Activated CD4-positive, alpha-beta T cell treated with anti-CD3 and anti-CD28 coated beads, Interleukin-2, amount 50 U/mL, for 48 hours (primary cell): ENCODE measurements around the gene ADRM1.
A peak's percentile ranks its signal among the peaks of the same experiment; 100 is the strongest.

Source experiments
- DNase-seq, 2 experiments: peaks; one replicate each; pipeline ENCODE4 v3.0.0-alpha.2; 2020

ADRM1 gene

GRCh38 chr20:62299666-62300236, 3.0 kb upstream of the ADRM1 start:
- DNase-seq: no peak

DNA sequence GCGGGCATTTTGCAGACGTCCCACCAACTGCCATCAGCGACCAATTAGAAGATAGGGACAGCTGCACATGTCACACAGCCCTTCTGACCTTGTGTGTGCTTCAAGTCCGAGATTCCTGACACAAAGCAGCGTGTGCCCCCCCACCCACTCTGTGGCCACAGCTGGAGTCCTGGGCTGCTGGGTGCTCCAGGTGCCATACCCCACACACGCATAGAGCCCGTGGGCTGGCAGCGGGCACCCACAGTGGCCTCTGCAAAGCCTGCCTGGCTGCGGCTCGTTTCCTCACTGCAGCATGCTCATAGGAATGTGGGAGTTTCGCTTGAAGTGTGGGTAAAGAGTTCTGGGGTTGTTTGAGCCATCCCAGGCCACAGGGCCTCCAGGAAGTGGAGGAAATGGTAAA, 2.5 kb upstream of the ADRM1 start:
- DNase-seq: no peak

DNA sequence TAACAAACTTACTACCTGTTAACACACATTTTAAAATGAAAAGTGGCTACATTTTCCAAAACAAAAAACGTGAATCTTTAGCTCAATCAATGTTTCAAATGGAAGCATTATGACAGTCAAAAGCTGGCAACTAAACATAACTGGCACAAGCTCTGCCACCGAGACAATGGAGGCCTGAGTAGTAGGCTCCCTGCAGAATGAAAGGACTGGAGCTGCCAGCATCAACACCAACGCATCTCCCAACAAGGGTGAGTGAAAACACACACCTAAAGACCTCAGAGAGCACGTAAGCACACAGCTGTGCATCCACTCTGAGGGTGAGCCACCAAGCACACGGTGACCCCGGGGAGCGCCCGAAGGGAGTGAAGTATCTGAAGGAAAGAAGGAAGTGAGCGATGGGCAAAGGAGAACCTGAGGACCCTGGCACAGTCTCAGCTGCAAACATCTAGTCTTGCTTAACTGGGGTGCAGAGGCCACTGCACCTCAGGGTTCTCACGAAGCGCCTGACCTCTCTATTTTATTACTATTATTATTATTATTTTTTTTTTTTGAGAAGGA, 1.6 kb upstream of the ADRM1 start:
- no peak for DNase-seq

- peak; percentile 91 to 93 for DNase-seq
Measured at GRCh38 chr20:62301773-62302340, 940 bp upstream of the ADRM1 start.

DNA sequence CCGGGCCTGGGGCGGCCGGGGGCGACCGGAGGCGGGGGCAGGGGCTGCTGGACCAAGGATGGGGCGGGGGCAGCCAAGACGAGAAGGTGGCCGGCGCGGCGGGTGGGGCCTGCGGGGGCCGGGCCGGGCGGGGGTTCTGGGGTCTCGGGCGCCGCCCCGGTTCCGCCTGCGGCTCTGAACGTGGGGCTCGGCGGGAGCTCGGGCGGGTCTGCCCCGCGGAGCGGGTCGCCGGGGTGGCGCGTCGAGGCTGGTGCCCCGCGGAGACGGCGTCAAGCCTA, 204 bp downstream of the ADRM1 start:
- no peak for DNase-seq

GRCh38 chr20:62303340-62304226, 786 bp downstream of the ADRM1 start:
- peak; percentile 25 to 27 for DNase-seq

DNA sequence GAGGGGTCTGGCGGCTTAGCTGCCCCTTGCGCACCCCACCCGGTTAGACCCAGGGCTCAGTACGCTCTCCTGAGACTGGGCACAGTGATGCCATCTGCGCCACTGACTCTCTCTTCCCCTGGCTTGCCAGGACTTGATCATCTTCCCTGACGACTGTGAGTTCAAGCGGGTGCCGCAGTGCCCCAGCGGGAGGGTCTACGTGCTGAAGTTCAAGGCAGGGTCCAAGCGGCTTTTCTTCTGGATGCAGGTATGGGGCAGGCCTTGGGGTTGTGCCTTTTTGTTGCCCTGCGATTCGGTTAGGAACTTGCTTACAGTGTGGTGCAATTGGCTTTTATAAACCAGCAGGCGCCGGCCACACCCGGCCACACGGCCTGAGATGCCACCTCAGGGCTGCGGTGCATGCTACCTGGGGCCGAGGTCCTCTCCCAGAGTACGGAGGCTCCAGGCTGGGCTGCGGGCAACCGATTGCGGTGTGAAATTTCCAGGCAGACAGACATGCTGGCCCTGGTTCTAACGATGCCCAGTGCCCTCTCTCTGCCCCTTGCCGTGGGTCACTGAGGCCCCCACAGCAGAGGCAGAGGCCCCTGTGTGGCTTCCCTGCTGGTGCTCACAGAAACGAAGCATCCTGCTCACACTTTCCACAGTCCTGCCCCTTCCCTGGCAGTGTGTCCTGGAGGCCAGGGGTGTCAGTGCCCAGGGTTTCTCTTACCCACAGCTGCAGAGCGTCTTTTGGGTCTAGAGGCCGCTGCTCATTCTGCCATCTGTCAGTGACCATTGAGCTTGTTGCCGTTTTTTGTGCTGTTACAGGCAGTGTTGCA, 1.7 kb downstream of the ADRM1 start:
- DNase-seq: no peak

GRCh38 chr20:62305149-62305764, 2.5 kb downstream of the ADRM1 start:
- no peak for DNase-seq

DNA sequence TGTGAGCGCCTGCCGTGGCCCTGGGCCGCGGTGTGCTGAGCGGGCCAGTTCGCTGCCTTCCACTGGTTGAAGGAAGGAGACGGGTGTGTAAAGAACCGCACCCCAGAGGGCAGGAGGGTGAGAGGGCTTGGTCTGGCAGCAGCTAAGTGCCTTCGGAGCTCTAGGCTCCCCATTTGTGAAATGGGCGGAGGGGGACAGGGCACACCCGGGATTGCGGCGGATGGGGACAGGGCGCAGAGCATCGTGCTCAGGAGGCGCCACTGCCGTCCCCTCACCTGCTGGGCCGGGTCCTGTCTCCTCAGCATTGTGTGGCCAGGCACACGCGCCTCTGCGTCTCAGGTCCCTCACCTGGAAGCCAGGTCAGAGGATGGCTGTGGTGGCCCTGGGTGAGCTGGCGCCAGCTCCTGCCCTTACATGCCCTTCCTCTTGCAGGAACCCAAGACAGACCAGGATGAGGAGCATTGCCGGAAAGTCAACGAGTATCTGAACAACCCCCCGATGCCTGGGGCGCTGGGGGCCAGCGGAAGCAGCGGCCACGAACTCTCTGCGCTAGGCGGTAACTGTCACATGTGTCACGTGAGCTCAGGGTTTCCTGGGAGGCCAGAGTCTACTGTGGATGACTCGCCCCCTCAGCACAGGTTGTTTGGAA, 3.1 kb downstream of the ADRM1 start:
- DNase-seq: no peak

GRCh38 chr20:62306414-62307187, 3.8 kb downstream of the ADRM1 start:
- DNase-seq: no peak

GRCh38 chr20:62307226-62308101, 4.7 kb downstream of the ADRM1 start:
- no peak for DNase-seq

GRCh38 chr20:62308102-62308822, 5.5 kb downstream of the ADRM1 start:
- no peak for DNase-seq

- no peak for DNase-seq
Measured at GRCh38 chr20:62309198-62309944, 6.6 kb downstream of the ADRM1 start.

GRCh38 chr20:62309947-62310756, 7.4 kb downstream of the ADRM1 start:
- DNase-seq: no peak

DNA sequence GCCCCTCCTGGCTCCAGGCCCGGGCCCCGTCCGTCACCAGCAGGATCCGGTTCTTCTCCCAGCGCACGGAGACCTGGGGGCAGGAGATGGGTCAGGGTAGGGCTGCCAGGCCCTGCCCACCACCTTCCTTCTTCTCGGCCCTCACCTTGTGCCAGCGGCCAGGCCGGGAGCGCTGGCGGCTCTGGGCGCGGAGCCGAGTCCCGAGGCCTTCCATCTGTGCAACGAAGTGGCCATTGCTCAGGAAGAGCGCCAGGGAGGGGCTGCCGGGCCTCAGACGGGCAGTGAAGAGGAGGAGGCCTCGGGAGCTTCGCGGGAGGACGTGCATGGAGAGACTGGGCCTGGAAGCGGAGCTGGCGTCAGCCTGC, 7.9 kb downstream of the ADRM1 start:
- DNase-seq: no peak

DNA sequence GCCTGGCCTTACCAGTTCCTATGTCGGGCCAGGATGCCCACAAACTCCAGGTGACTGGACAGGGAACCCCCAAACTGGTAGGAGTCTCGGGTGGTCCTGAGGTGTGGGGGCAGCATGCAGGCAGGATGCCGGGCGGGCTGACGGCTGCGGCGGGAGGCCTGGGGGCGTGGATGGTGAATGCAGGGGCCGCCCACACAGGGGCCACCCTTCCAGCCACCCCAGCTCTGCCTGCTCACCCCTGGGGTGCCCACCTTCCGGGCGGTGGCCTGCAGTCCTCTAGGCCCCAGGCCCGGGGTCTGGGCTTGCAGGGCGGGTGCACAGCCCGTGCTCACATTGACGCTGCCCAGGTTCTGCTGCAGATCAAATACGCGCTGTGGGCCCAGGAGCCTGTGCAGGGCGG, 8.4 kb downstream of the ADRM1 start:
- DNase-seq: no peak

DNA sequence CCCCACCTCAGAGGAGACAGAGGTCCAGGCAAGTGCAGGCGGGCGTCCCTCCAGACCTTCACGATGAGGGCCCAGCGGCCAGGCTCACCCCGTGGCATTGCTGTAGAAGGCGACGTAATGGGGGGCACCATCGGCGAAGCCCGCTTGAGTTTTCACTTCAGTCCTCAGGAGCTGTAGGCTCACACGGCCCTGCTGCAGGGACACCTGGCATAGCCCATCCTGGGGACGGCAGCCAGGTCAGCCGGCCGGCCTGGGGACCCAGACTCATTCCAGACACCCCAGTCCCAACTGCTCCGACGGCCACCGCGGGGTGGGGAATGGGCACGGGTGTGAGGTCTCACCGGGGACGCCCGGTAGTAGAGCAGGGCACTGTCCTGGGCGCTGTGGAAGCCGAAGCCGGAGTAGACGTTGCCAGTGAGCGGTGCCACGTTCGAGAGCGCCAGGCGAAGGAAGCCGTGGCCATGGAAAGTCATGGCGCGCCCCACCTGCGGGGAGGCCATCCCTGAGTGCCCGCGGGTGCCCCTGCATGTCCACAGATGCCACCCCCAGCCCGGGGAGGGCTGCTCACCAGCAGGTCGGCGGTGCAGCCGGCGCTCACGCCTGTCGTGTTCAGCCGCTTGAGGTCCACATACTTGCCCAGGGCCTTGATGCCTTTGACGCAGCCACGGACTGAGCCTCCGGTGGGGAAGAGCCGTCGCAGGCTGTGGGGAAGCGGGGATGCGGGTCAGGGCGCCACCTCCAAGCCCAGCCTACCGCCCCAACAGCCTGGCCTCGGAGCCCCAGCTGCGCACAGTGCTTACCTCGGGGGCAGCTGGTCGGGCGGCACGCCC, 9.2 kb downstream of the ADRM1 start:
- no peak for DNase-seq
